ENCODE data around the gene USP6. TPM values are rescaled to one million over a fixed set of nuclear protein-coding genes. Genes with fewer than 3 reads are reported as not detected.

Gene USP6
- total and polyA plus RNA-seq, 10 of the 15 experiments (the other 5 are each of a cell fraction or from before 2014, with no cell fraction given), result under 0.01 to 0.39 (median 0.10) TPM; not detected in 2

GRCh38 chr17:5138616-5139457, 23.0 kb downstream of the USP6 start:
- ChIA-PET POLR2A (no interaction called here), SMC1A (ENCODE audit: uncharacterized antibody, unreplicated experiment) (no interaction called here), CTCF (no interaction called here), RAD21 (ENCODE audit: unreplicated experiment) (no interaction called here)
- BruUV-seq (replicated peaks), result no TSS peak
- FAIRE-seq (no peak), DNase-seq (ENCODE audit: low read depth, low spot score) (no peak), ATAC-seq (no peak)
- Histone ChIP-seq H2AFZ (ENCODE audit: control insufficient read depth, low read depth, low read length) (no peak overlapping the region), H4K20me1 (ENCODE audit: control insufficient read depth, insufficient read depth) (no peaks in the 10 kb centered on the region), H3K27me3 (replicated peaks in 1 of 2; ENCODE audit: control insufficient read depth in 2 of 2, insufficient read depth in 2 of 2, low read length in 1 of 2) (no peaks in the 10 kb centered on the region), H3K4me1 (ENCODE audit: control insufficient read depth, insufficient read depth, low read length) (no peaks in the 10 kb centered on the region), H3K4me3 (no peak overlapping the region), H3K79me2 (ENCODE audit: control insufficient read depth, insufficient read depth, low read length) (no peaks in the 10 kb centered on the region), H3K36me3 (ENCODE audit: control insufficient read depth in 2 of 2, insufficient read depth in 2 of 2, low read length in 1 of 2) (no peaks in the 10 kb centered on the region), H3K4me2 (ENCODE audit: control insufficient read depth, insufficient read depth) (no peak overlapping the region), H3K27ac (ENCODE audit: control insufficient read depth, insufficient read depth) (no peak overlapping the region), H3K9ac (ENCODE audit: control insufficient read depth, insufficient read depth, low read length) (no peak overlapping the region), H3K9me3 (replicated peaks; ENCODE audit: control insufficient read depth, insufficient read depth, low read length) (no peaks in the 10 kb centered on the region)
- in situ Hi-C loops (cut with MboI), result no loop called here
- intact Hi-C loops (cut with micrococcal nuclease; ENCODE audit: unreplicated experiment), result no loop called here
- WGBS (ENCODE audit: insufficient coverage, insufficient replicate concordance, low lambda C conversion rate, missing lambda C conversion rate), result 44% methylated on average over 23 of the region's 24 CpGs
- TF ChIP-seq ZNF207 (IDR thresholded peaks at IDR 0.05; ENCODE audit: borderline replicate concordance), result no peak
- no peak for TF ChIP-seq BACH1 (IDR thresholded peaks at IDR 0.05; ENCODE audit: borderline replicate concordance)
- no peak for TF ChIP-seq NKRF (conservative IDR thresholded peaks at IDR 0.05)
- TF ChIP-seq NFXL1 (IDR thresholded peaks at IDR 0.05; ENCODE audit: borderline replicate concordance), result no peak
- no peak for TF ChIP-seq KLF5 (IDR thresholded peaks at IDR 0.05; ENCODE audit: partially characterized antibody)
- TF ChIP-seq IKZF1 (conservative IDR thresholded peaks at IDR 0.05), result no peak
- TF ChIP-seq ZBTB40 (IDR thresholded peaks at IDR 0.05; ENCODE audit: borderline replicate concordance), result no peak
- TF ChIP-seq TCF12 (IDR thresholded peaks at IDR 0.05; ENCODE audit: low read depth, low read length), result no peak
- no peak for TF ChIP-seq CTCF (IDR thresholded peaks at IDR 0.05 in 2 of 3, conservative IDR thresholded peaks at IDR 0.05 in 1 of 3; ENCODE audit: control insufficient read depth in 2 of 3, extremely low read depth in 1 of 3, insufficient read depth in 1 of 3, low read depth in 3 of 3, low read length in 3 of 3)
- no peak for TF ChIP-seq POU2F2 (IDR thresholded peaks at IDR 0.05; ENCODE audit: borderline replicate concordance, low read depth, low read length)
- no peak for TF ChIP-seq MEF2A (IDR thresholded peaks at IDR 0.05; ENCODE audit: insufficient read depth, low read depth, low read length)
- TF ChIP-seq DPF2 (IDR thresholded peaks at IDR 0.05), result no peak
- no peak for TF ChIP-seq ZBTB33 (IDR thresholded peaks at IDR 0.05)
- no peak for TF ChIP-seq HCFC1 (IDR thresholded peaks at IDR 0.05; ENCODE audit: low read length)

All from GM12878 (cell line).